ENCODE results near the gene NFIC.
"Not testable (repeated sequence)": the region's sequence is repeated elsewhere in the genome, so short reads cannot be mapped to it uniquely, and the experiment has no call there.

The NFIC gene

DNA sequence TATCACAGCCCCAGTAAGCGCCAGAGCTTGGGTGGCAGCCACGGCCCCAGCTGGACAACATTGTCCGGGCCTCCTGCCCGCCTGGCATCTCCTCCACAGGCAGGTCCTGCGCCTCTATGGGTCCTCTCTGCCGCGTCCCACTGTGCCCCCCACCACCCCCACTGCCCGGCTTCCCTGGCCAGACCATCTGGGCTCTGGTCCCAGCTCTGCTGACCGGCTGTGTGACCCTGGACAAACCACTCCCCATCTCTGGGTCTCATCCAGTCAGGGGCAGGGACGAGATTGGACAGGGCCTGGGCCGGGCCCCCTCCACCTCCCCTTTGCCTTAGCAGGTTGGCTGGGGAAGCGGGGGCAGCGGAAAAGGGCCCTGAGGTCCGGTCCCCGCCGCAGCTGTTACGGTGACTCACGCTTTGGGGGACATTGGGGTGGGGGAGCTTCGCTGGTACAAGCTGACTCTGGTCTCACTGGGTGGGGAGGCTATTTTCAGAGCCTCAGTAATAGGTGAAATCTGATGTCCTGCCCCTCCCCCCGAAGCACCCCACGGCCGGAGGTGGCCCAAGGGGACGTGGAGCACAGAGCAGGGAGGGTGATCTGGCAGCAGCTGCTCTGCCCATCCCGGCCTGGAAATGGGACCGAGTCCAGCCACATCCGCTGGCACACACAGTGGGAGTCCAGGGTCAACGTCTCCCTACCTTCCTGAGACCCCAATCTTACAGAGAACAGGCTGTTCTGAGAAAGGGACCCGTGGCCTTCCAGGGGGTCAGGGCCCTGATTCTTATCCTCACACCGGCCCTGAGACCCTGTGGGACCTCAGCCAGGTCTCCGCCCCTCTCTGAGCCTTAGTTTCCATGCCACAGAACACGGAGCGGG, 9.1 kb downstream of the NFIC start:
- no peak for DNase-seq

DNA sequence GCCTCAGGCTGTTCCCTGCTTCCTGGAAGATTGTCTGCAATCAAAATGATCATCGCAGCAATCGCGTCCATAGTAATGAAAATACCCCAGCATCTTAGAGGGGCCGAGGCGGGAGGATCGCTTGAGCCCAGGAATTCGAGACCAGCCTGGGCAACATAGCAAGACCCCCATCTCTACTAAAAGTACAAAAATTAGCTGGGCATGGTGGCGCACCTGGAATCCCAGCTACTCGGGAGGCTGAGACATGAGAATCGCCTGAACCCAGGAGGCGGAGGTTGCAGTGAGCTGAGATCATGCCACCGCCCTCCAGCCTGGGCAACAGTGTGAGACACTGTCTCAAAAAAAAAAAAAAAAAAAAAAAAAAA, 9.7 kb downstream of the NFIC start:
- not testable (repeated sequence) for DNase-seq

DNA sequence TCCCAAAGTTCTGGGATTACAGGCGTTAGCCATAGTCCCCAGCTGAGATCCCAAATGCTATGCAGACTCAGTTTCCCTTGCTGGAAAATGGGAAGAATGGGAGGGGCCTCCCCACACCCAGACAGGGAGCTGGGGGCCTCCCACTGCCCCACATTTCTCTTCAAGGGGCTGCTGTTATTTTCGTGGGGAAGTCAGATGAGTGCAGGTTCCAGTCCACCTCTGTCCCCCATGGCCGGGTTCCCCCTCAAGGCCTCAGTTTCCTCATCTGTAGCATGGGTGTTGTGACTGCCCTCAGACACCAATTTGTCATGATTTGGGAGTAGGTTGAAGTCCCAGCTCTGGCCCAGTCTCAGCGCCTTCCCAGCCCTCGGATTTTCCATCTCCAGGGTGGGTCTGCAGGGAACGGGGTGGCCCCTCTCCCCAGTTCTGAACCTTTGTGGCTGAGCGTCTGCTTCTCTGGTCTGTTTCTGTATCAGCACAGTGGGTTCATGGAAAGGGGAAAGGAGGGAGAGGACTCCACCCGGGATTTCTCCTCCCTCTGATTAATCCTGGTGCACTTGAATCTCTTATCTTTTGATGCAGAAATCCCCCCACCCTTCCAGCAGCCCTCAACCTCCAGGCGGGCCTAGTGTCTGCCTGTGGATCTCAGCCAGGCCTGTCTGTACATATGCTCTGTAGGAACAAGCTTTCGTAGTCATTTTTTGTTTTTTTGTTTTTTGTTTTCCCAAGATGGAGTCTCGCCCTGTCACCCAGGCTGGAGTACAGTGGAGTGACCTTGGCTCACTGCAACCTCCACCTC, 12.2 kb downstream of the NFIC start:
- DNase-seq = no peak

DNA sequence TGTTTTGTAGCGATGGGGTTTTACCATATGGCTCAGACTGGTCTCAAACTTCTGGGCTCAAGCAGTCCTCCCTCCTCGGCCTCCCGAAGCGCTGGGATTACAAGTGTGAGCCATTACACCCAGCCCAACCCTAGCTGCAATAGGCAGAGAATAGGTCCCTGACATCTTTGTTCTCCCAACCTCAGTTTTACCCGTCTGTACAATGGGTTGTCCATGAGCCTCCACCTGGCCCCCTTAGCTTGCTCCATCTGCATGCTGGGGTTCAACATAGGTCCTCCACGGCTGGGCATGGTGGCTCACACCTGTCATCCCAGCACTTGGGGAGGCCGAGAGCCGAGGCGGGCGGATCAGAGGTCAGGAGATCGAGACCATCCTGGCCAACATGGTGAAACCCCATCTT, 14.4 kb downstream of the NFIC start:
- no peak for DNase-seq

DNA sequence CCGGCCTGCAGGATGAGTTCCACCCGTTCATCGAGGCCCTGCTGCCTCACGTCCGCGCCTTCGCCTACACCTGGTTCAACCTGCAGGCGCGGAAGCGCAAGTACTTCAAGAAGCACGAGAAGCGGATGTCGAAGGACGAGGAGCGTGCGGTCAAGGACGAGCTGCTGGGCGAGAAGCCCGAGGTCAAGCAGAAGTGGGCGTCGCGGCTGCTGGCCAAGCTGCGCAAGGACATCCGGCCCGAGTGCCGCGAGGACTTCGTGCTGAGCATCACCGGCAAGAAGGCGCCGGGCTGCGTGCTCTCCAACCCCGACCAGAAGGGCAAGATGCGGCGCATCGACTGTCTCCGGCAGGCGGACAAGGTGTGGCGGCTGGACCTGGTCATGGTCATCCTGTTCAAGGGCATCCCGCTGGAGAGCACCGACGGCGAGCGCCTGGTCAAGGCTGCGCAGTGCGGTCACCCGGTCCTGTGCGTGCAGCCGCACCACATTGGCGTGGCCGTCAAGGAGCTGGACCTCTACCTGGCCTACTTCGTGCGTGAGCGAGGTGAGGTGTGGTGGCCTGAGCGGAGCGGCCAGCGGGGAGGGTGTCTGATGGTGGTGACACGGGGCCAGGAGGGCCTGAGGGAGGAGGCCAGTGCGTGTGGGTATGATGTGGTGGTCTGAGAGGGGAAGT, 15.5 kb downstream of the NFIC start:
- DNase-seq = no peak

DNA sequence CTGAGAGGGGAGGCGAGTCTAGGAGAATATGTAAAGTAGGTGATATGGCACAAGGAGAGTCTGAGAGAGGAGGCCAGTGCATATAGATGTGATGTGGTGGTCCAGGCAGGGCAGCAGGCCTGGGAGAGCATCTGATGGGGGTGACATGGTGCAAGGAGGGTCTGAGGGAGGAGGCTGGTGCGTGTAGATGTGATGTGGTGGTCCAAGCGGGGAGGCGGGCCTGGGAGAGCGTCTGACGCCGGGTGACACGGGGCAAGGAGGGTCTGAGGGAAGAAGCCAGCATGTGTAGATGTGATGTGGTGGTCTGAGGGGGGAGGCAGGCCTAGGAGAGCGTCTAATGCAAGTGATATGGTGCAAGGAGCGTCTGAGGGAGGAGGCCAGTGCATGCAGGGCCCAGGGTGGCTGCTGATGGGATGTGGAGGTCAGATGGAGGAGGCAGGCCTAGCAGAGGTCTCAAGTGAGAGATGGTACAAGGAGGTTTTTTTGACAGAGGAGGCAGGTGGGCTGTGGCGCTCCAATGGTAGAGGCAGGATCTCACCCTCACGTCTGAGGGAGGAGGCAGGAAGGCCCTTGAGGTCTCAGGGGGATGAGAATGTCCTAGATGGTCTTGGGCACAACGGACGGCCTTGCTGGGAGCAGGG, 16.2 kb downstream of the NFIC start:
- DNase-seq = no peak

DNA sequence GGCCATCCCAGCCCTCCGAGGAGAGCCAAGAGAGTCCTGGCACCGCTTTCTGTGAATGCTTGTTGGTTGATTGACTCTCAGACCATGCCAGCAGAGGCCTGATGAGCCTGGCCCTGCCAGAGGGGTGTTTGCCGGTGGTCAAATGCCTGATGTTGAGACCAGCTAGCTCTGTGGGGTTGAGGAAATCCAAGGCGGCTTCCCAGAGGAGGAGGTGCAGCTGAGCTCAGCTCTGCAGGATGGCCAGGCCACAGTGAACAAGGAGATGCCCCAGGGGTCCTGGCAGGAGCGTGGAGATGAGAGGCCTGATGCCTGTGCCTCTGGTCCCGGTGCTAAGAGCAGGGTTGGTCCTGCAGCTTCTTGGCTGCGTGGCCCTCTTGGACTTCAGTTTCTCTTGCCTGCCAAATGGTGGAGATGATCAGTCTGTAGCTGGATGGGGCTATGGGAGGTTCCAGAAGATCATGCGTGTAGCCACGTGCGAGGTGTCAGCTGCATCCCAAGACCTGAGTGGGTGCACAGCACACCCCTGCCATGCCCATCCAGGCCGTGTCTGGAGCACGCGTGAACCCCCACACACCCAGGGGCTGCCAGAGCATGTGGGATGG, 16.8 kb downstream of the NFIC start:
- no peak for DNase-seq

DNA sequence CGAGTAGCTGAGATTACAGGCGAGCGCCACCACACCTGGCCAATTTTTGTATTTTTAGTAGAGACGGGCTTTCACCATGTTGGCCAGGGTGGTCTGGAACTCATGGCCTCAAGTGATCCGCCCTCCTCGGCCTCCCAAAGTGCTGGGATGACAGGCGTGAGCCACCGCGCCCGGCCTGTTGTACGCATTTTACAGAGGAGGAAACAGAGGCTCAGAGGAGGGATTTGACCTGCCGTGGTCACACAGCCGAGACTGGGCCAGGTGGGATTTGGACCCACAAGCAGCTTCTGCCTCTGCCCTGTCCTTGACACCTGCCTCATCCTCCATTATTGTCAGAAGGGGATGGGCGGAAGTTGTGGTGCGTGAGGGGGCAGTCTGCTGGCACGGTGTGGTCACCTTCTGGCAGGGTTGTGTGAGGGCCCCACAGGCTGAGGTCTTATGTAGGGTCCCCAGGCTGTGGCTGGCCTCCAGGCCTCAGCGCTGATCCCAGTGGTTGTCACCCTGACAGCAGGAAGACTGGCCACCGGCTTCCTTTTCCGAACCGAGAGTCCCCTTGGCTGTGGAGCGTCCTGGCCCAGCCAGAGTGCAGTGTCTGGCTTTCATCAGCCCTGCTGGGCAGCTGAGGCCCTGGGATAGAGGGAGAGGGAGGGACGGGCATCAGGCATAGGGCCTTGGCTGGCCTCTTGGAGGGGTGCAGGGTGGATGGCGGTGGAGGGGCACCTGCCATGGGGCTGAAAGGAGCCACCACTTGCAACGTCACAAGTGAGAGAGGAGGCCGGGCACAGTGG, 20.3 kb downstream of the NFIC start:
- DNase-seq = no peak

DNA sequence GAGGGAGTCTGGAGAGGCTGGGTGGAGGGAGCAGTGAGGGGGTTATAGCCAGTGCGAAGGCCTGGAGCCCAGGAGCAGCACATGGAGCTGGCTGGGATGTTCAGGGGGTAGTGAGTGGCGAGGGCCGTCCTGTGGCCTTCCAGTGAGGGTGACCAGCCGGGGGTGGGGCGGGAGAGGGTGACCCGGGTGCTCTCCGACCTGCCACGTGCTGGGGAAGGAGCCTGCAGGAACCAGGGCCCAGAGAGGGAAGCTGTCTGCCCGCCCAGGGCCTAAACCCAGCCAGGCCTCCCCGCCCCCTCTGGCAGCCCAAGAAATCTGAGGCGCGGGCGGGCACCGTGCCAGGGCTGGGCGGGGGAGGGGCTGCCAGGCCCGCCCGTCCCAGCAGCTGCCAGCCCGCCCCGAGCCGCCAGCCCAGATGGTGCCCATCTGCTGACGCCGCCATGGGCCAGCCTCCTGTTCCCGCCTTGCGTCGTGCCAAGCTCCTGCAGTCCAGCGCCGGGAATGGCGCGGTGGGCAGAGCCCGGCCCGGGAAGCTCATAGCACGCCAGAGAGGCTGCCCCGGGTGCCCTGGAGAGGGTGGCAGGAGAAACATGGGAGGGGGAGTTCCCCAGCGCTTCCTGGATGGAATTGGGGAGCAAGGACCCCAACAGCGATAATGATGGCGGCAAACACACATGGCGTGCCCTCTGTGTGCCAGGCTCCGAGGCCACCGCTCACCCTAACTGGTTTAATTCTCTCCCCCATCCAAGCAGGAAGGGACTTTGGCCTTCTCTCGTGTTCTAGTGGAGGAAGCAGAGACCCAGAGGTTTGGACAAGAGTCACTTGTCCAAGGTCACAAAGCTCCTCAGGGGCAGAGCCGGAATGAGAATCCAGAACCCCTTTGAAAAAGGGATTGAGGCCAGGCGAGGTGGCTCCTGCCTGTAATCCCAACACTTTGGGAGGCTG, 21.5 kb downstream of the NFIC start:
- DNase-seq = no peak

DNA sequence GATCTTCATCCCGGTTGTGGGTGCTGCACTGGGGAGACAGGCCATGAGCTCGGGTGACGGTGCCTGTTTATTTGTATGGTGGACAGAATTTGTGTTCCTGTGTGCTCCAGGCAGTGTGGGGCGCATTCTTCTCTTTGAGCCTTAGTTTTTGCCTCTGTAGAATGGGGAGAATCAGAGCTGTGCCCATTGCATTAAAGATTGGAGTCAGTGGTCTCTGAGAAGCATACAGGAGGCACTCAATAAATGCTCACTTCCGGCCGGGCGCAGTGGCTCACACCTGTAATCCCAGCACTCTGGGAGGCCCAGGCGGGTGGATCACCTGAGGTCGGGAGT, 23.0 kb downstream of the NFIC start:
- DNase-seq = no peak

DNA sequence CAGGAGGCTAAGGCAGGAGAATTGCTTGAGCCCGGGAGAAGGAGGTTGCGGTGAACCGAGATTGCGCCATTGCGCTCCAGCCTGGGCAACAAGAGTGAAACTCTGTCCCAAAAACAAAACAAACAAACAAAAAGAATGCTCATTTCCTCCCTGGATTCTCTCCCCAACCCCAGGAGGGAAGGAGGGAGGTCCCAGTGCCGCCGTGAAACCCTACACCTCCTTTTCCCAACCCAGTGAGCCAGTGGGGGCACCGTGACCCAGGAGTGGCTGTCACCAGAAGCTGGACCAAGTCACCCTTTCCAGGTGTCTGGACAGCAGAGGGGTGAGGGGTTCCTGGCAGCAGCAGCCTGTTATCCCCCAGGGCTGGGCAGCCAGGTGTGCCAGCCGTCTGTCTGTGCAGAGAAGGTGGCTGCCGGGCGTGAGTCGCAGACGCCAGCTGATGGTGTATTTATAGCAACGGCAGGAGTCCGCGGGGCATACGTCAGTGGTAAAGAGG, 23.5 kb downstream of the NFIC start:
- DNase-seq = no peak

DNA sequence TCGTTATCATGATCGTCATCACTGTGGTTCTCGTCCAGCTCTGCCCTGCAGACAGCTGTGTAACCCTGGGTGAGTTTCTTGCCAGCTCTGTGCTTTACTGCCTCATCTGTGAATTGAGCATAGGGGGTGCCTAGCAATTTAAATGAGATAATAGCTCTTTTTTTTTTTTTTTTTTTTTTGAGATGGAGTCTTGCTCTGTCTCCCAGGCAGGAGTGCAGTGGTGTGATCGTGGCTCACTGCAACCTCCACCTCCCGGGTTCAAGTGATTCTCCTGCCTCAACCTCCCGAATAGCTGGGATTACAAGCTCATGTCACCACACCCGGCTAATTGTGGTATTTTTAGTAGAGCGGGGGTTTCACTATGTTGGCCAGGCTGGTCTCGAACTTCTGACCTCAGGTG, 25.5 kb downstream of the NFIC start:
- not testable (repeated sequence) for DNase-seq

DNA sequence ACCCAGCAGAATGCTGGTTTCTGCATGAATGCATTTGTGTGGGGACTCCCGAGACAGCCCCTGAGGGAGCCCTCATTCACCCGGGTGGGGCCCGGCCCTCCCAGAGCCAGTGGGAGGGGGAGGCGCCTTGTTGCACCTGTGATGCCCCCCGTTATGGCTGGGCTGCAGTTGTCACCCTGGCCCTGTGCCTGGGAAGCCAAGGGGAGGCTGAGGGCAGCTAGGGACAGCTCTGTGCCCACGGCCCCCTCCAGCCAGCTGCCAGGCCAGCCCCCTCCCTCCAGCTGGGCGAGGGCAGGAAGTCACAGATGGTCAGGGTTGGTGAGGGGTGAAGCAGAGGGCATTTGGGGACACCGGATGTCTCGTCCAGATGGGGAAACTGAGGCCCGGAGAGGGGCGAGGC, 26.1 kb downstream of the NFIC start:
- no peak for DNase-seq

DNA sequence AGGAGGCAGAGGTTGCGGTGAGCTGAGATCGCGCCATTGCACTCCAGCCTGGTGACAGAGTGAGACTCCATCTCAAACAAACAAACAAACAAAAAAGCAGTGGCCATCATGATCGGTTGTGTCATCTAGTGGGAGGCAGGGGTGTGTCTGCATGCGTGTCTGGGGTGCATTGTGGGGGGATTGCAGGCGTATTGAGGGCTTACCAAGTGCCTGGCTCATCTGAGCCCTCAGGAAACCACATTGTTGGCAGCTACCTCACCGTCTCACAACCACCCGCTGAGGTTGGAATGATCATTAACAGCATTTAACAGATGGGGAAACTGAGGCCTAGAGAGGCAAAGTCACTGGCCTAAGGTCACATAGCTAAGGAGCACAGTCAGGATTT, 30.5 kb downstream of the NFIC start:
- no peak for DNase-seq

DNA sequence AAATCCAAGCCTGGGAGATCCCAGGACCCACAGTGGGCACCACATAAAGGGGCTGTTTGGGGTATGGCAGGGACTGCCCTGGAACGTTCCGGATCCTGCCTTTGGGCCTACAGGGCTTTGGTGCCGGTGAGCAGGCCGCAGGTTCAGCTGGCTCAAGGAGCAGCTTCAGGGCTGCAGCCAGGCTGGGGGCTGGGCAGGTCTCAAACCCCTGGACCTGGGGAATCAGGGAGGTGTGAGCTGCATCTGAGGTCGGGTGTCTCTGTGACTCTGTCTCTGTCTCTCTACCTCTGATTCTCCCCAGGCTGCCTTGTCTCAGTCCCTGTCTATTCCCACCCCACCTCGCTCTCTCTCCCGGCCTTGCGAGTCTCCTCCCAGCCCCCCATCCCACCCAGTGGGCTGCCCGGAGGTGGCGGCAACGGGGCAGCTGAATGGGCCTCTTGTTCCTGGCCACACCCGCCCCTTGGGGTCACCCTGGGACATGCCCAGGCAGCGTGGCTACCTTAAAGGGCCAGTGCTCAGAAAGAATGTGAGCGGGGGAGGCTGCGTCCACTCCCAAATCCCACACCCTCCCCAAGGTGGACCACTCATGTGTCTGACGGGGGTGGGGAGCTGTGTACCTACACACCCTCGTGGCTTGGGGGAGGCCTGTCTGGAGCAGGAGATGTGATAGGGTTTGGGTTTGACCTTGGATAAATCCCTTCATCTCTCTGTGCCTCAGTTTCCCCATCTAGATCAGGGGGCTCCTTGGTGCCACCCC, 31.1 kb downstream of the NFIC start:
- DNase-seq = no peak

DNA sequence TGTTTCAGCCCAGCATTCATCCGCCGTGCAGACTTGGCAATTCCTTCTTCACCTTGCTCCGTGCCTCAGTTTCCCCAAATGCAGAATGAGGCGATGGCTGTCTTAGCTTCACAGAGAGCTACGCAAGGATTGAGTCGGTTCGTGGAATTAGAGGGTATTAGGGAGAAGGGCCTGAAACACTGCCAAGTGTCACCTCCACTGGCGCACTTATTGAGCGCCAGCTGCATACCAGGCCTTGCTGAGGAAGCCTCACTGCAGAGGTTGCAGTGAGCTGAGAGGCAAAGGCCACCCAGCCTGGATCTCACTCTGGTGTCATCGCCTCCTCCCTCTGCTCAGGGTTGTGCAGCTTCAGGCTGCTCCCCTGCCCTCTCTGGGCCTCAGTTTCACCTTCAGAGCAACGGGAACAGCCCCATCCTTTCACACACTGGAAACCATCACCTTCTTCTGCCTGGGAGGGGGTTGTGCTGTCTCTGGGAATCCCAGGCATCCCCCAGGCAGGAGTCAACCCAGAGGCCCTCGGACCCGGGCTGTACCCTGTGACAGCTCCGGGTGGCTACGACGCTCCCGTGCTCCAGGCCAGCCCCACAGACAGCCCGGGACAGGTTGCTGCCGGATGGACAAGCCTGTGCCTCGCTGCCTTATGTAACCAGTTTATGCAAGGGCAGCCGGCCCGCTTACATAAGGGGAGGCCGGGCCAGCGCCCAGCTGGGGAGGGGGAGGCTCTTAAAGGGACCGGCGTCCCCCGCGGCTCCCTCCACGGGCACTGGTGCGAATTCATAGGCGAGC, 31.9 kb downstream of the NFIC start:
- no peak for DNase-seq

DNA sequence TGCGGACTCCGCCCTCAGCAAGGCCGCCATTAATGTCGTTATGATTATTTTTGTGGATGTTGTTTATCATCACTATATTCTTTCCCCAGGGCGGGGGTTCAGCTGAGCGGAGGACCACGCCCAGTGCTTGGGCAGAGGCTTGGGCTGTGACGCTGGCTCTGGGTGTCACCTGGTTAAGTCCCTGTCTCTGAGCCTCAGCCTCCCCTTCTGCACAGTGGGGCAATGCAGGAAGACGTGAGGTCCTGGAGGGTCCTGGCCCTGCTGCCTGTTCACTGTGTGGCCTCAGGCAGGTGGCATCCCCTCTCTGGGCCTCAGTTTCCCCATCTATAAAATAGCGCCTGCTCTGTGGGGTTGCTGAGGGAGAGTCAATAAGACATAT, 32.5 kb downstream of the NFIC start:
- DNase-seq = no peak

DNA sequence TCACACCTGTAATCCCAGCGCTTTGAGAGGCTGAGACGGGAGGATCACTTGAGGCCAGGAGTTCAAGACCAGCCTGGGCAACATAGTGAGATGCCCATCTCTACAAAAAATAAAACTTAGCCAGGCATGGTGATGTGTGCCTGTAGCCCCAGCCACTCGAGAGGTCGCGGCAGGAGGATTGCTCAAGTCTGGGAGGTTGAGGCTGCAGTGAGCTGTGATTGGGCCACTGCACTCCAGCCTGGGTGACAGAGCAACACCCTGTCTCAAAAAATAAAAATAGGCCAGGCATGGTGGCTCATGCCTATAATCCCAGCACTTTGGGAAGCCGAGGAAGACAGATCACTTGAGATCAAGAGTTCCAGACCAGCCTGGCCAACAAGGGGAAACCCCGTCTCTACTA, 32.9 kb downstream of the NFIC start:
- not testable (repeated sequence) for DNase-seq
